Right lobe of liver (tissue), 4 donors: ENCODE measurements around the gene CEP164.
"Not testable (repeated sequence)": the region's sequence is repeated elsewhere in the genome, so short reads cannot be mapped to it uniquely, and the experiment has no call there.

ENCODE experiments used
- POLR2A ChIP-seq: fragments of 450-650 bp; IDR thresholded peaks from one replicate; pipeline ENCODE4 v1.6.1; 2017; ENCODE audit warnings: antibody characterized with exemption, mild to moderate bottlenecking
- TF ChIP-seq, protein P1 (sequence below), 4 donors: fragments of 200-600 bp in 3 of 4; fragments of 450-650 bp in 1 of 4; IDR thresholded peaks; one replicate each; pipeline versions ENCODE4 v1.5.1 to v1.8.0; 2016 to 2022; ENCODE audit warnings: antibody characterized with exemption in 4 of 4, mild to moderate bottlenecking in 2 of 4
- donor health status: DM: no; HTN: no; CAD: no.
- donor health status: DM: no; HTN: no; CAD: no.
- donor health status: DM: no; HTN: yes; CAD: no.

GRCh38 chr11:117456721-117457029 is 129.0 kb downstream of the CEP164 start:
- not testable (repeated sequence) for TF ChIP-seq POLR2A
- TF ChIP-seq, protein P1, sequence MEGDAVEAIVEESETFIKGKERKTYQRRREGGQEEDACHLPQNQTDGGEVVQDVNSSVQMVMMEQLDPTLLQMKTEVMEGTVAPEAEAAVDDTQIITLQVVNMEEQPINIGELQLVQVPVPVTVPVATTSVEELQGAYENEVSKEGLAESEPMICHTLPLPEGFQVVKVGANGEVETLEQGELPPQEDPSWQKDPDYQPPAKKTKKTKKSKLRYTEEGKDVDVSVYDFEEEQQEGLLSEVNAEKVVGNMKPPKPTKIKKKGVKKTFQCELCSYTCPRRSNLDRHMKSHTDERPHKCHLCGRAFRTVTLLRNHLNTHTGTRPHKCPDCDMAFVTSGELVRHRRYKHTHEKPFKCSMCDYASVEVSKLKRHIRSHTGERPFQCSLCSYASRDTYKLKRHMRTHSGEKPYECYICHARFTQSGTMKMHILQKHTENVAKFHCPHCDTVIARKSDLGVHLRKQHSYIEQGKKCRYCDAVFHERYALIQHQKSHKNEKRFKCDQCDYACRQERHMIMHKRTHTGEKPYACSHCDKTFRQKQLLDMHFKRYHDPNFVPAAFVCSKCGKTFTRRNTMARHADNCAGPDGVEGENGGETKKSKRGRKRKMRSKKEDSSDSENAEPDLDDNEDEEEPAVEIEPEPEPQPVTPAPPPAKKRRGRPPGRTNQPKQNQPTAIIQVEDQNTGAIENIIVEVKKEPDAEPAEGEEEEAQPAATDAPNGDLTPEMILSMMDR (IDR thresholded peaks at IDR 0.05) = not testable (repeated sequence)
